CD14-positive monocyte (primary cell): Measurements from ENCODE around the gene DPP6. TPM values are rescaled to one million over a fixed set of nuclear protein-coding genes. Genes with fewer than 3 reads are reported as not detected.

Experiments used
- DNase-seq, 3 donors: peaks; one replicate each; pipeline ENCODE4 v3.0.0-alpha.2; 2011 to 2022
- H2AFZ ChIP-seq: 2 replicates; pipeline ENCODE4 v1.6.0; 2012; ENCODE audit warnings: mild to moderate bottlenecking, low read depth, low read length, inconsistent platforms; ENCODE audit not compliant: insufficient read depth, poor library complexity, severe bottlenecking
- H3K27ac ChIP-seq, 2 donors: 1 replicate in 1 of 2; 2 replicates in 1 of 2; pipeline ENCODE4 v1.5.1; 2012 to 2013; ENCODE audit warnings: low read length in 2 of 2, control low read depth in 1 of 2, inconsistent platforms in 1 of 2, low read depth in 1 of 2, mild to moderate bottlenecking in 1 of 2
- H3K27me3 ChIP-seq, 2 donors: one replicate each; pipeline versions ENCODE4 v1.6.0 to v1.6.1; 2011 to 2013; ENCODE audit warnings: low read length in 2 of 2; ENCODE audit not compliant: control insufficient read depth in 2 of 2, insufficient read depth in 2 of 2
- H3K36me3 ChIP-seq, 2 donors: replicated peaks in 1 of 2; 1 replicate in 1 of 2; 2 replicates in 1 of 2; pipeline versions ENCODE4 v1.5.1 to v1.6.1; 2012 to 2013; ENCODE audit warnings: low read length in 2 of 2, control low read depth in 1 of 2, inconsistent platforms in 1 of 2, mild to moderate bottlenecking in 1 of 2; ENCODE audit not compliant: insufficient read depth in 2 of 2, control insufficient read depth in 1 of 2
- H3K4me1 ChIP-seq, 2 donors: 1 replicate in 1 of 2; 2 replicates in 1 of 2; pipeline versions ENCODE4 v1.5.1 to v1.6.1; 2012 to 2013; ENCODE audit warnings: low read length in 2 of 2, control low read depth in 1 of 2, inconsistent platforms in 1 of 2, mild to moderate bottlenecking in 1 of 2, moderate library complexity in 1 of 2; ENCODE audit not compliant: insufficient read depth in 2 of 2, control insufficient read depth in 1 of 2
- H3K4me2 ChIP-seq: replicated peaks from 2 replicates; pipeline ENCODE3; 2012; ENCODE audit warnings: low read length, moderate library complexity, mild to moderate bottlenecking; ENCODE audit not compliant: poor library complexity, severe bottlenecking; ENCODE audit errors: extremely low read depth
- H3K4me3 ChIP-seq, 3 experiments: fragments of 200-600 bp in 1 of 3; sonication (generic) in 1 of 3; replicated peaks in 1 of 3; 1 replicate in 2 of 3; 2 replicates in 1 of 3; pipeline ENCODE4 v1.5.1; 2011 to 2013; ENCODE audit warnings: low read length in 3 of 3, mild to moderate bottlenecking in 3 of 3, control low read depth in 2 of 3, low read depth in 2 of 3, inconsistent platforms in 1 of 3, moderate library complexity in 1 of 3
- H3K79me2 ChIP-seq: 2 replicates; pipeline ENCODE4 v1.6.0; 2012; ENCODE audit warnings: mild to moderate bottlenecking, control low read depth, inconsistent platforms, low read length, moderate library complexity; ENCODE audit not compliant: insufficient read depth
- H3K9ac ChIP-seq: 2 replicates; pipeline ENCODE4 v1.6.0; 2017; ENCODE audit warnings: low read length, mild to moderate bottlenecking; ENCODE audit not compliant: insufficient read depth, poor library complexity, severe bottlenecking
- H3K9me3 ChIP-seq, 2 donors: replicated peaks in 1 of 2; 1 replicate in 1 of 2; 2 replicates in 1 of 2; pipeline versions ENCODE4 v1.5.1 to v1.6.1; 2012 to 2013; ENCODE audit warnings: low read length in 2 of 2, control low read depth in 1 of 2; ENCODE audit not compliant: control insufficient read depth in 1 of 2, insufficient read depth in 1 of 2
- H4K20me1 ChIP-seq: 2 replicates; pipeline ENCODE4 v1.6.0; 2012; ENCODE audit warnings: mild to moderate bottlenecking, low read length, control low read depth, moderate library complexity; ENCODE audit not compliant: insufficient read depth
- H3K27ac Mint-ChIP-seq, 7 donors: one replicate each; pipeline ENCODE4 v1.8.0; 2020; ENCODE audit warnings: mild to moderate bottlenecking in 7 of 7, mixed read lengths in 7 of 7, moderate library complexity in 6 of 7, inconsistent platforms in 2 of 7
- H3K27me3 Mint-ChIP-seq, 3 donors: one replicate each; pipeline ENCODE4 v1.8.0; 2021 to 2022; ENCODE audit warnings: low read depth in 3 of 3, mild to moderate bottlenecking in 3 of 3, mixed read lengths in 3 of 3, moderate library complexity in 3 of 3, inconsistent platforms in 1 of 3
- H3K36me3 Mint-ChIP-seq, 2 donors: one replicate each; pipeline ENCODE4 v1.8.0; 2020; ENCODE audit warnings: mixed read lengths in 2 of 2, inconsistent platforms in 1 of 2, mild to moderate bottlenecking in 1 of 2
- H3K4me1 Mint-ChIP-seq: one replicate; pipeline ENCODE4 v1.8.0; 2020; ENCODE audit warnings: mild to moderate bottlenecking, mixed read lengths
- H3K4me3 Mint-ChIP-seq, 2 donors: one replicate each; pipeline ENCODE4 v1.8.0; 2020; ENCODE audit warnings: mild to moderate bottlenecking in 2 of 2, mixed read lengths in 2 of 2, moderate library complexity in 1 of 2
- H3K9me3 Mint-ChIP-seq, 7 donors: one replicate each; pipeline ENCODE4 v1.8.0; 2020 to 2022; ENCODE audit warnings: mixed read lengths in 7 of 7, mild to moderate bottlenecking in 6 of 7, moderate library complexity in 6 of 7, inconsistent platforms in 2 of 7
- WGBS: methylation state at CpG from one replicate; pipeline ENCODE4 v1.1.5; 2013; ENCODE audit warnings: missing lambda C conversion rate; ENCODE audit not compliant: insufficient coverage; 5-methylcytosine and 5-hydroxymethylcytosine counted together
- intact Hi-C, 2 donors: fragments of 100-400 bp; cut with micrococcal nuclease; formaldehyde crosslinking; loops; one replicate each; pipeline versions ENCODE4 v1.15.0 to v1.15.1; 2023
- polyA plus RNA-seq, 3 donors: library from polyadenylated mRNA; depleted of rRNA in 1 of 3; unstranded in 2 of 3; stranded (reverse) in 1 of 3; fragments of 300-500 nt in 2 of 3; fragments of >200 nt in 1 of 3; fragmentation: Illumina TruSeq in 2 of 3; gene quantifications; 1 replicate in 2 of 3; 2 replicates in 1 of 3; pipeline ENCODE4 v1.2.3, GENCODE V29; 2012 to 2021
- TF ChIP-seq, protein P1 (sequence below): fragments of 200-600 bp; IDR thresholded peaks from one replicate; pipeline ENCODE4 v1.8.0; 2022; ENCODE audit warnings: antibody characterized with exemption, mild to moderate bottlenecking

Gene DPP6
- polyA plus RNA-seq, 3 donors: not detected

DNA sequence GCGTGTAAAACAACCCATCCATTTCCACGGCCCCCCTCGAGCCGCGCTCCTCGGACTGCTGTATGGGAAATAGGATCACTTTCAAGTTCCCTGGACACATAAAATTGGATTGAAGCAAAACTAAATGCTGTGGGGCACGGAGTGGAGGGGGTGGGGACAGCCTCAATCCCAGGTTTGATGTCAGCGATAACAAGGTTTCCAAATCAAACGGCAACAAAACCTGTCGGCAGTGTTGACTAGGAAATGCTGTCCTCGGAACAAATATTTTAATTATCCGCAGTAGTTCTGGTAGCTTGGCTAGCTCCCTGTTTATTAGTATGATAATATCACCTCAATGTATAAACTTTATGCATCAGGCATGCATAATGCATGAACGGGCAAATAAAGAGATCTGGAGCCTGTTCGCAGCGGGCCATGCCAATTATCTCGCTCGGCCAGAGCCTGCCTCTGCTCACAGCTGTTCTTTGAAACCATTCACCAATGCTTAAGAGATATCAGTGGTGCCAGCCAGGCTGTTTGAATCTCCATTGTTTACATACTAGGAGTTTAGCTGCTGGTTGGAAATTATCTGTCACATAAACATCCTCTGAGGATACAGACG lies 789.6 kb downstream of the DPP6 start:
- Histone ChIP-seq H3K79me2 (no peaks in the 10 kb centered on the region), H3K9me3 (peaks cover 5 to 10% of the 10 kb centered on the region in 2 donors), H3K4me1 (no peaks in the 10 kb centered on the region), H3K9ac (no peak overlapping the region), H2AFZ (no peak overlapping the region), H3K4me2 (no peak overlapping the region), H4K20me1 (no peaks in the 10 kb centered on the region), H3K27ac (no peak overlapping the region), H3K27me3 (no peaks in the 10 kb centered on the region), H3K4me3 (no peak overlapping the region), H3K36me3 (no peaks in the 10 kb centered on the region)
- DNase-seq: no peak
- Mint-ChIP-seq H3K27me3 (peaks cover 0 to 14% (median 8%) of the 10 kb centered on the region in 3 donors), H3K27ac (no peak overlapping the region), H3K4me3 (no peak overlapping the region), H3K4me1 (no peaks in the 10 kb centered on the region), H3K36me3 (no peaks in the 10 kb centered on the region), H3K9me3 (peaks cover 2 to 8% (median 6%) of the 10 kb centered on the region in 7 donors)
- TF ChIP-seq, protein P1, sequence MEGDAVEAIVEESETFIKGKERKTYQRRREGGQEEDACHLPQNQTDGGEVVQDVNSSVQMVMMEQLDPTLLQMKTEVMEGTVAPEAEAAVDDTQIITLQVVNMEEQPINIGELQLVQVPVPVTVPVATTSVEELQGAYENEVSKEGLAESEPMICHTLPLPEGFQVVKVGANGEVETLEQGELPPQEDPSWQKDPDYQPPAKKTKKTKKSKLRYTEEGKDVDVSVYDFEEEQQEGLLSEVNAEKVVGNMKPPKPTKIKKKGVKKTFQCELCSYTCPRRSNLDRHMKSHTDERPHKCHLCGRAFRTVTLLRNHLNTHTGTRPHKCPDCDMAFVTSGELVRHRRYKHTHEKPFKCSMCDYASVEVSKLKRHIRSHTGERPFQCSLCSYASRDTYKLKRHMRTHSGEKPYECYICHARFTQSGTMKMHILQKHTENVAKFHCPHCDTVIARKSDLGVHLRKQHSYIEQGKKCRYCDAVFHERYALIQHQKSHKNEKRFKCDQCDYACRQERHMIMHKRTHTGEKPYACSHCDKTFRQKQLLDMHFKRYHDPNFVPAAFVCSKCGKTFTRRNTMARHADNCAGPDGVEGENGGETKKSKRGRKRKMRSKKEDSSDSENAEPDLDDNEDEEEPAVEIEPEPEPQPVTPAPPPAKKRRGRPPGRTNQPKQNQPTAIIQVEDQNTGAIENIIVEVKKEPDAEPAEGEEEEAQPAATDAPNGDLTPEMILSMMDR: no peak
- 46% methylated on average over 6 of the region's 18 CpGs for WGBS
- intact Hi-C loops: no loop called here

DNA sequence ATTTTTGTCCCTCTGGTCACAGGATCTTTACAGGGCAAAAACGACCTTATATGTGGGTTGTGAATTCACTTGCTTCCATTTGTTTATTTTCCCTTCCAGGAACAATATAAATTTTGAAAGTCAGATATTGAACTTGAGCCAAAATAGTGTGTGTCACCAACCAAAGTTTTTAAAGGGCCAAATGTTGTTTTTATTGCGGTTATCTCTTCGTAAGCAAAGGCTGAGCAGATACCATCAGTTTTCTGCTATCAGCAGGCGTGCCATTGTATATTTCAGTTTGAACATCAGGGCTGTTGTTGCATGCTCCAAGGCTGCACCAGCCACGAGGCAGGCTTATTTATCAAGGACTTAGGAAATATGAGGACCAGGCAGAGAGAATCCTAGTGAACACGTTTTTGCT lies 790.4 kb downstream of the DPP6 start:
- no peak for DNase-seq
- H3K27ac Mint-ChIP-seq: no peak overlapping the region
- TF ChIP-seq, protein P1: no peak
- WGBS: 30% methylated on average over 5 of the region's 6 CpGs
- Histone ChIP-seq H3K79me2 (no peaks in the 10 kb centered on the region), H2AFZ (no peak overlapping the region), H3K27ac (no peak overlapping the region), H3K36me3 (no peaks in the 10 kb centered on the region), H3K9ac (no peak overlapping the region), H4K20me1 (no peaks in the 10 kb centered on the region), H3K4me2 (no peak overlapping the region), H3K4me1 (no peaks in the 10 kb centered on the region), H3K9me3 (peaks cover 0 to 5% of the 10 kb centered on the region in 2 donors), H3K27me3 (no peaks in the 10 kb centered on the region), H3K4me3 (no peak overlapping the region)
- H3K4me3 Mint-ChIP-seq: no peak overlapping the region
- H3K36me3 Mint-ChIP-seq: no peaks in the 10 kb centered on the region
- no peaks in the 10 kb centered on the region for H3K4me1 Mint-ChIP-seq
- H3K9me3 Mint-ChIP-seq: peaks cover 0 to 6% (median 3%) of the 10 kb centered on the region in 7 donors
- H3K27me3 Mint-ChIP-seq: peaks cover 0 to 14% (median 8%) of the 10 kb centered on the region in 3 donors
- intact Hi-C loops: no loop called here
